ENCODE results near the gene ACER1. TPM values are rescaled to one million over a fixed set of nuclear protein-coding genes. Genes with fewer than 3 reads are reported as not detected.
"Not testable (repeated sequence)": the region's sequence is repeated elsewhere in the genome, so short reads cannot be mapped to it uniquely, and the experiment has no call there.

ACER1 gene
- total RNA-seq, 1 donor from 2014 or later: 0.18 TPM

- intact Hi-C loops (cut with micrococcal nuclease): loop anchor here (5.0 kb wide), 1 partner anchor 382 kb away; the partner anchor contains the start of gene RANBP3
Observed at GRCh38 chr19:6359568-6360341, 26.3 kb upstream of the ACER1 start.

- intact Hi-C loops (cut with micrococcal nuclease): no loop called here
Observed at GRCh38 chr19:6358003-6358402, 24.6 kb upstream of the ACER1 start.

GRCh38 chr19:6357174-6357573 lies 23.8 kb upstream of the ACER1 start:
- intact Hi-C loops (cut with micrococcal nuclease): no loop called here

GRCh38 chr19:6355321-6356040 lies 22.1 kb upstream of the ACER1 start:
- intact Hi-C loops (cut with micrococcal nuclease): not testable (repeated sequence)

- intact Hi-C loops (cut with micrococcal nuclease): no loop called here
Observed at GRCh38 chr19:6354098-6354674, 20.8 kb upstream of the ACER1 start.

- intact Hi-C loops (cut with micrococcal nuclease): no loop called here
Observed at GRCh38 chr19:6352381-6353165, 19.2 kb upstream of the ACER1 start.

- intact Hi-C loops (cut with micrococcal nuclease): no loop called here
Observed at GRCh38 chr19:6350688-6351087, 17.3 kb upstream of the ACER1 start.

GRCh38 chr19:6349271-6349670 lies 15.9 kb upstream of the ACER1 start:
- intact Hi-C loops (cut with micrococcal nuclease): not testable (repeated sequence)

GRCh38 chr19:6343462-6343861 lies 10.1 kb upstream of the ACER1 start:
- intact Hi-C loops (cut with micrococcal nuclease): no loop called here

GRCh38 chr19:6340493-6341201 lies 7.2 kb upstream of the ACER1 start:
- intact Hi-C loops (cut with micrococcal nuclease): no loop called here

GRCh38 chr19:6334490-6335285 lies 1.3 kb upstream of the ACER1 start:
- intact Hi-C loops (cut with micrococcal nuclease): no loop called here

GRCh38 chr19:6326815-6327214 lies 6.6 kb downstream of the ACER1 start:
- intact Hi-C loops (cut with micrococcal nuclease): no loop called here

GRCh38 chr19:6325614-6326013 lies 7.8 kb downstream of the ACER1 start:
- intact Hi-C loops (cut with micrococcal nuclease): no loop called here

GRCh38 chr19:6324757-6325156 lies 8.7 kb downstream of the ACER1 start:
- intact Hi-C loops (cut with micrococcal nuclease): no loop called here

- intact Hi-C loops (cut with micrococcal nuclease): no loop called here
Observed at GRCh38 chr19:6322284-6322683, 11.1 kb downstream of the ACER1 start.

GRCh38 chr19:6319376-6319775 lies 14.0 kb downstream of the ACER1 start:
- intact Hi-C loops (cut with micrococcal nuclease): no loop called here

- intact Hi-C loops (cut with micrococcal nuclease): no loop called here
Observed at GRCh38 chr19:6318772-6319171, 14.6 kb downstream of the ACER1 start.

GRCh38 chr19:6315646-6316045 lies 17.8 kb downstream of the ACER1 start:
- intact Hi-C loops (cut with micrococcal nuclease): not testable (repeated sequence)

- intact Hi-C loops (cut with micrococcal nuclease): no loop called here
Observed at GRCh38 chr19:6313398-6313969, 19.9 kb downstream of the ACER1 start.

- intact Hi-C loops (cut with micrococcal nuclease): no loop called here
Observed at GRCh38 chr19:6312018-6312417, 21.4 kb downstream of the ACER1 start.
